ENCODE measurements around the gene ZBTB16. TPM values are rescaled to one million over a fixed set of nuclear protein-coding genes. Genes with fewer than 3 reads are reported as not detected.

ZBTB16 gene
- total and polyA plus RNA-seq, 2 experiments from 2014 or later = 0.29 to 1.4 TPM

- Histone ChIP-seq H3F3A (replicated peaks; ENCODE audit: low read depth) (no peaks in the 10 kb centered on the region), H3K9me2 (ENCODE audit: insufficient read depth) (peaks cover 4% of the 10 kb centered on the region; the same call in 1 of the 2 replicates), H4K20me1 (replicated peaks; ENCODE audit: insufficient read depth) (no peaks in the 10 kb centered on the region), H3K27ac (ENCODE audit: low read depth) (no peak overlapping the region), H3K36me3 (ENCODE audit: insufficient read depth) (no peaks in the 10 kb centered on the region), H3K4me2 (no peak overlapping the region), H3K27me3 (ENCODE audit: insufficient read depth) (no peaks in the 10 kb centered on the region), H3K4me1 (ENCODE audit: insufficient read depth) (no peaks in the 10 kb centered on the region), H3K4me3 (no peak overlapping the region), H2AFZ (no peak overlapping the region), H3K79me2 (replicated peaks; ENCODE audit: insufficient read depth) (no peaks in the 10 kb centered on the region)
- Mint-ChIP-seq H3K27ac (no peak overlapping the region), H3K4me1 (no peaks in the 10 kb centered on the region; the same call in 2 of the 3 replicates), H3K36me3 (ENCODE audit: low read depth) (no peaks in the 10 kb centered on the region; the same call in 2 of the 3 replicates), H3K4me3 (no peak overlapping the region), H3K27me3 (ENCODE audit: insufficient read depth, low read depth, poor library complexity) (no peaks in the 10 kb centered on the region), H3K9me3 (no peaks in the 10 kb centered on the region)
- ATAC-seq (no peak), DNase-seq (ENCODE audit: low spot score) (no peak)
- no peak for TF ChIP-seq ZNF114 (CRISPR knock-in tag; IDR thresholded peaks at IDR 0.05)
- TF ChIP-seq REST (IDR thresholded peaks at IDR 0.05; ENCODE audit: unreplicated experiment) = no peak
- TF ChIP-seq ZNF331 (CRISPR knock-in tag; IDR thresholded peaks at IDR 0.05; ENCODE audit: low read depth) = no peak
- TF ChIP-seq STAT1 (IDR thresholded peaks at IDR 0.05; ENCODE audit: unreplicated experiment) = no peak
- no peak for TF ChIP-seq EZH2 (IDR thresholded peaks at IDR 0.05; ENCODE audit: low read depth, unreplicated experiment)
- no peak for TF ChIP-seq ZNF462 (CRISPR knock-in tag; IDR thresholded peaks at IDR 0.05)
- no peak for TF ChIP-seq EZH2phosphoT487 (IDR thresholded peaks at IDR 0.05; ENCODE audit: unreplicated experiment)
- TF ChIP-seq JUNB (IDR thresholded peaks at IDR 0.05; ENCODE audit: unreplicated experiment) = no peak
- no peak for TF ChIP-seq CTCF (conservative IDR thresholded peaks at IDR 0.05; ENCODE audit: low read depth in 2 of 2)
These were observed 215.8 kb downstream of the ZBTB16 start for GRCh38 chr11:114275280-114275679.

All from GM23338 (cell line).